ENCODE data around the gene EHBP1L1.

GRCh38 chr11:65535102-65535501 lies 40.8 kb upstream of the EHBP1L1 start:
- TF ChIP-seq PATZ1 (CRISPR knock-in tag; IDR thresholded peaks at IDR 0.05; ENCODE audit: borderline replicate concordance) (no peak), ZNF8 (CRISPR knock-in tag; IDR thresholded peaks at IDR 0.05) (no peak), TCF4 (CRISPR knock-in tag; IDR thresholded peaks at IDR 0.05; ENCODE audit: borderline replicate concordance) (no peak), CREB5 (CRISPR knock-in tag; IDR thresholded peaks at IDR 0.05; ENCODE audit: low read depth) (no peak), ZFP3 (CRISPR knock-in tag; IDR thresholded peaks at IDR 0.05) (no peak), RARB (CRISPR knock-in tag; IDR thresholded peaks at IDR 0.05) (no peak), ARNTL (CRISPR knock-in tag; IDR thresholded peaks at IDR 0.05; ENCODE audit: borderline replicate concordance, low read depth) (no peak), TSHZ2 (CRISPR knock-in tag; IDR thresholded peaks at IDR 0.05) (no peak), ESRRG (CRISPR knock-in tag; IDR thresholded peaks at IDR 0.05) (no peak), SNAI2 (CRISPR knock-in tag; IDR thresholded peaks at IDR 0.05) (no peak)
